HG03520 (cell line): ENCODE measurements around the gene RAPGEF4.
A peak's percentile ranks its signal among the peaks of the same experiment; 100 is the strongest.

Source experiments
- ATAC-seq: cut with Tn5 transposase; IDR thresholded peaks from one replicate; pipeline ENCODE4 v1.9.1; 2021; ENCODE audit warnings: mild to moderate bottlenecking, moderate library complexity; ENCODE audit not compliant: unreplicated experiment

The RAPGEF4 gene

DNA sequence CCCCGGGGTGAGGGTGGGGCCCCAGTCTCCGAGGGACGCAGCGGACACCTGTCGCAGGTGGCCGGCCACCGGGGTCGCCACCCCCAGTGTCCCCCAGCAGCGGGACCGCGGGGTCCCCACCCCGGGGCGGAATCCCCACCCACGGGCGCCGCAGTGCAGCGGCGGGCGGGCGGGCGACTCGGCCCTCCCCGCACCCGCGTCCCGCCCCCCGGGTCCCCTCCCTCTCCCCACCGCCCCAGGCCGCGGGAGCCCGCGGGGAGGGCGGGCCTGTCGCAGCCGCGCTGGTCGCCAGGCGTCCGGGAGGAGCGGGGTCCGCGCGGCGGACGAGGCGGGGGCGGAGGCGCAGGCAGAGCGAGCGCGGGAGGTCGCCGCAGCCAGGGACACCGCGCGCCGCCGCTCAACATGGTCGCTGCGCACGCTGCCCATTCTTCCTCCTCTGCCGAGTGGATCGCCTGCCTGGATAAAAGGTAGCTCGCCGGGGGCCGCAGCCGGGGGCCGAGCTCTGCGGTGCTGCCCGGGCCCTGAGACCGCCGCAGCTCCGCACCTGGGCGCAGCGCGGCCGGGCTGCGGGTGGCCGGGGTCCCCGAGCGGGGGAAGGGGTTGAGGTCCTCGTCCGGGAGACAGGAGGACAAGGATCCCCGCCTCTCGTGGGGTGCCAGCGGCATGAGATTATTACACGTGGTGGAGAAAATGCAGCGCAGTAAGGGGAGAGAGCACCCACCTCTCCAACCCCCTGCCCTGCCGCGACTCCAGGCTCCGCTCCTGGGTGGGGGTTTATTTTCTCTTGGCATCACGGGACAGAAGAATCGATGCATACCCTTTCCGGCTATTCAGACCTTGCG is at the start of gene RAPGEF4:
RAPGEF4 (plus strand) TSS at position 264 of the 842 bp plus-strand sequence; CDS start at position 403, 139 bp downstream.
- no peak for ATAC-seq

DNA sequence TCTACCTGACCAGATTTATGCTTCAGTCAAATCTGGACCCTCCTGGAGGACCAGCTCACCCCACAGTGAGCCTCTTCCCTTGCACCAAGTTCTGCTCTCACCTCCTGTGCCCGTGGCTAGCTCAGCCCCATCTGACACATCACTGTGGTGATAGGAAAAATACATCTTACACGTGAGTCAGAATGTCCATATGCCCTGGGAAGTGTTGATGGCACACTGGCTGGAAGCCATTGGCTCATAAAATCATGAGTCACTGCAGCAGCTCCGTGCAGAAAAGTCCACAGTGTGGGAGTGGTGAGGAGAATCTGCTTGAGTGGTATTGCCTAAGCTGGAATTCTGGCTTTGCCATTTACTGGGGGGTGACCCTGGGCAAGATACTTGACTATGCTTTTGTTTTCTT is 42.6 kb upstream of the RAPGEF4 start:
- no peak for ATAC-seq

DNA sequence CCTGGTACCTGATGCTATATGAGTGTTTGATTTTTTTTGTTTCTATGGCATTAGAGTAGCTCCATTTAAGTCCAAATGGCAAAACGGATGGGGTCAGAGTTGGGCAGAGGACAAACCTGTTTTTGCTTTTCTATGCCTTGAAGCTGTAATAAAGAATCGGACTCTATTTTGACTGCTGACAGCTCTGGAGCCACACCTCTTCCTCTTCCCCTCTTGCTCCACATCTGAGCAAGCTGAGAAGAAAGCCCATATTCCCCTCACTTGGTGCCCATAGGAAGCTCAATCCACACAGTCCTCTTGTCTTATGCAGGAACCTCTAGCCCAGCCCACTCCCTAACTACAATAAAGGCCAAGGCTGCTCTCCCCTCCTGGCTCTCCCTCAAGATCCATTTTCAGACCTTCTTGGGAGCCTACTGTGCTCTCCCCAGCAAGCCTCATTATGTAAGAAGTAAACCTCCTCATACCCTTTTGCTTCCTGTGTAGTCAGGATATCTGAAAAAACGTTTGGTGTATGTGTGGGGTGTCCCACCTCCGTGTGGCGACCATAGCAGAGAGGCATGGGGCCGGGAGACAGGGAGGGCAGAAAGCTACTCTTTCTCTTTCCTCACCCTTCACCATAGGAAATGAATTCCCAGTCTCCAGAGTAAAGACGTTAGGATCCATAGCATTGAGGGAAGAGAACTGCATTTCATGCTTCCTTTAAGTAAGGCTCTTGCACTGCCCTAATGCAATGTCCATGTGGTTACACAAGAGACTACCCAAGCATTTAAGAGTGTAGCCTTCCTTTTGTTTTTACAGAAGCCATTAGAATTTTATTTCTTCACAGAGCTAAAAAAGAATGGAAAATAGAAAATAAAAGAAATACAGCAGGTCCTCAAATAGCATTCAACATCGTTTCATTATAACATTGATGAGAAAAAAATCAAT is 41.9 kb upstream of the RAPGEF4 start:
- ATAC-seq: no peak

DNA sequence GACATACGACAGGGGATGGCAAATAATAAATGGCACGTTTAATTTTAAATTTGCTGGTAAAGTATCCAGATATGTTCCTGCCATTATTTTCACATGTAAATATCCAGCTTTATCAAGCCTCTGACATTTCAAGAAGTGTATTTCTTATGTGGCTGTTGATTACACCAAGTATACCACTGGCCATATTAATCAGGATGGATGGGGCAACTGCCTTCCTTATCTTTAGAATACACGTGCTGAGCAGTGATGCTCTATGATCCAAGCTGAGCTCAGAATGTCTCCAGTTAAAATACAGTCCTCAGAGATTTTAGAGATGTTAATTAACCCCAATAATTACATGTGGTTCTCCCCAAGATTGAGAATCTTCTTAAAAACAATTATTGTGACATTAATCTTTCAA is 38.3 kb upstream of the RAPGEF4 start:
- no peak for ATAC-seq

DNA sequence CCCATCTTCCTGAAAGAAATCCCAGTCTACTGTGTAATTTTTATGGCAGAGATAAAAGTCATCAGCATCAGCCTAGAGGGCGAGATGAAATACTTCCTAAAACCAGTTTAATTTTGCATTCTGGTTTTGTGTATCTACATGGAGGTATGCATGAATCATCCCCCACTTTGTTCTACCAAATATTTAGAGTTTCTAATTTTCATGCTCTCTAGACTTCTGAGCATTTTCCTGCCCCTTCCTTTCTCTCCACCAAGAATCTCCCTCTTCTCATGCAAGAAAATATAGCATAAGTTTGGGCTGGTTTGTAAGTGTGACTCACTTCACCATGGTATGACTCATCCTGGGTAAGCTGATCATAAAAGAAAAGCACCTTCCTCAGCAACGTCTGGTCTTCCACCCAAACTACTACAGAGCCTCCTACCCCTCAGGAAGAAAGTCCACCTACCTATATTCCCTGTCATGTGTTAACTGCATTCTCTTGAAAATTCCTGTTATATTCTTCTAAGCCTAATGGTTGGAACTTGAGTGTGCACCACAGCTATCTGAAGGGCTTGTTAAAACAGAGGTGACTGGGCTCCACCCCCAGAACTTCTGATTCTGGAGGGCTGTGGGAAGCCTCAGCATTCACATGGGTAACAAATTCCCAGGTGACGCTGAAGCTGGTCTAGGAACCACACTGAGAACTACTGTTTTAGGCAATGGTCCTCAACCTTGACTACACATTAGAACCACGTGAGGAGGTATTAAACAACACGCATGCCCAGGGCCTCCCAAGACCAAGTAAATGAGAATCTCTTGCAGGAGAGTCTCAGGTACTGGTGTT is 37.4 kb upstream of the RAPGEF4 start:
- ATAC-seq: peak; percentile 61

DNA sequence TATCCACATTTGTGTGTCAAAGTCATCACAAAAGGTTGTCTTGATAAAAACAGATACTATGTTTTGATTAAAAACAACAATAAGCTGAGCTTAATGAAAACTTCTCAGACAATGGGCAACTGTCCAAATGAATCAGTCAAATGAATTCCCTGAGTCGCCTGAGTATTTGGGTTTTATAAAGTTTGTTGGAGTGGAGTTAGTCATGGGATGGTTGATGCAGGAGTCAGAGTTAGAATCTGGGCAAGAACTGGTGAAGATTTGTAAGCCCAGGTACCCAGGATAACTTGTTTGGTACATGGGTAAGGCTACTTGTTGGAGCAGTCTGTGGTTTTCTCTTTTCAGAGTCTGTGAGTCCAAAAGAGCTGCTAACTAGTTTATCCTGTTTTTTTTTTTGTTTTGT is 34.4 kb upstream of the RAPGEF4 start:
- ATAC-seq: no peak

DNA sequence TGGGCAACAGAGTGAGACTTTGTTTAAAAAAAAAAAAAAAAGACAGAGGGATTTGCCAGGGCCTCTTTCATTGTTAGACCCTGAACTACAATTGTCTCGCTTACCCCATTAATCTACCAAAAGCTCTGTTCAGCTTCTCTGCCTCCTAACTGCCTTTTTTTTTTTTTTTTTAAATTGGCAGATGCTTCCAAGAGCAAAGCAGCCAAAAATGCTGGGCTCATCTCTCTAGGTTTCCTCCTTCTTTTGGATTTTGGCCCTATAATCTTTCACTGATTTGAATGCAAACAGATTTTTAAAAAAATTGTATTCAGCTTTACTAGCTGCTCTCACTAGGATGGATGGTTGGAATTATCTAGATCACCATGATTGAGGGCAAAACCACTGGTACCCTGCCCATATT is 33.2 kb upstream of the RAPGEF4 start:
- no peak for ATAC-seq

DNA sequence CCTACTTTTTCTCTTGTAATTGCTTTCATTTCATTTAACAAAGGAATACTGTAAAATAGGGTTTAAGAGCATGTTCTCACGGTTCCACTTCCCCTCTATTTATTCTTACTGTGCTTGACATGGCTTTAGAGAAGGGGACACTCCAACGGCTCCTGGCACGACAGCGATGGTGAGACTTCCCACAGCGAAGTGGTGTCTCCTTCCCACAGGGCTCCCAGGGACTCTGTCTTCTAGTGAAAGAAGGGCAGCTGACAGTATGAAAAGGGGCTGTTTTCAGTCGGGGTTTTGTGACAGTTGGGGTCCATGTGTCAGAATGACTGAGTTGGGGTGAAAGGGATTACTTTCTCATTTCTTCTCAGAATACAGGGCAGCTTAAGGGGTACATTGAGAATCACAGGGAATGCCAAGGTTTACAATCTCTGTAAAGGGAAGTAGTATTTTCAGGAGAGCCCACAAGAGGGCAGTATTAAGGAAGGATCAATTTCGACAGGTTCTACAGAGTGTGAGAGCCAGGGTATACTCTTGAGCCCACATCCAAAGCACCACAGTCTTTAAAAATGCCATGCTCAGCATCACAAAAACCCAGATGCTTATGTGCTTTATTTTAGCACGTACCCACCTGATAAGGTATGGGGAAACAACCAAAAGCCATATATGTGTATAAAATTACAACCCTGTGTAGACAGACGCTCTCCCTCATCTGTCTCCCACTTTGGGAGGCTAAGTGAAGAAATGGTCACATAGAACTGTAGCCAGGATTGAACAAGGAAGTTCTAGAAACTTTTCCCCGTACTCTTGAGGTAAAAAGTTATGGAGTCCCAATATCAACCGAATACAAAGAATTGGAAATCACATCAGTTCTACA is 31.3 kb upstream of the RAPGEF4 start:
- ATAC-seq: no peak

DNA sequence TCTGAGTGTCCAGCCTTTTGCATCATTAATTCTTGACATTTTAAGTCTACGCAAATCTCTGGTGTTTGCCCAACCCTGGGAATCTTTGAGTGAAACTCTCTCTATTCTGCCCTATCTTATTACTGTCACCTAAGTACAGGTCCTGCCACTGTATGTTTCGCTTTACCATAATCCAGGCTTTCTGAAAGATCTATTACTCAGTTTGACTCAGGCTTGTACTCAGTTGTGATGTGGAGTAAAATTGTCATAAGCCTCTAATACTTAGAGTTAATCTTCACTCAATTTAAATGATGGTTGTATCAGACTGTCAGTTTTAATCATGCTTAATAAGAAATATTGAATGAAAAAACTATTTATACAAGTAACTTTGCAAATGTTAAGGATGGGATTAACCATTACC is 30.3 kb upstream of the RAPGEF4 start:
- ATAC-seq: no peak

DNA sequence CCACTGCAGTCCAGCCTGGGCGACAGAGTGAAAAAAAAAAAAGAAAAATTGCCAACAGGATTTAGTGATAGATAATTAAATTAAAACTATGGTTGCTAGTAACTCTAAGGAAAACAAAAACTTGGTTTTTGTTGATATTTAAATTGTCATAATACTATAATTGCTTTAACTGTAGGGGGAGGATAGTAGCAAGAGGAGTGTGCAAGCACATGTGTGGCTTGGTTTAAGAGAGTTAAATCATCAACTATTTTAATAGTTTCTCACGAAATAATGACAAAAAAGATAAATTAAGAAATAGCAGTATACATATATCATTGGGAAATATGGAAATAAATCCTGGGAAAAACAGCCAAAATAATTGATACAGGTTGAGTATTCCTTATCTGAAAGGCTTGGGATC is 27.4 kb upstream of the RAPGEF4 start:
- no peak for ATAC-seq

DNA sequence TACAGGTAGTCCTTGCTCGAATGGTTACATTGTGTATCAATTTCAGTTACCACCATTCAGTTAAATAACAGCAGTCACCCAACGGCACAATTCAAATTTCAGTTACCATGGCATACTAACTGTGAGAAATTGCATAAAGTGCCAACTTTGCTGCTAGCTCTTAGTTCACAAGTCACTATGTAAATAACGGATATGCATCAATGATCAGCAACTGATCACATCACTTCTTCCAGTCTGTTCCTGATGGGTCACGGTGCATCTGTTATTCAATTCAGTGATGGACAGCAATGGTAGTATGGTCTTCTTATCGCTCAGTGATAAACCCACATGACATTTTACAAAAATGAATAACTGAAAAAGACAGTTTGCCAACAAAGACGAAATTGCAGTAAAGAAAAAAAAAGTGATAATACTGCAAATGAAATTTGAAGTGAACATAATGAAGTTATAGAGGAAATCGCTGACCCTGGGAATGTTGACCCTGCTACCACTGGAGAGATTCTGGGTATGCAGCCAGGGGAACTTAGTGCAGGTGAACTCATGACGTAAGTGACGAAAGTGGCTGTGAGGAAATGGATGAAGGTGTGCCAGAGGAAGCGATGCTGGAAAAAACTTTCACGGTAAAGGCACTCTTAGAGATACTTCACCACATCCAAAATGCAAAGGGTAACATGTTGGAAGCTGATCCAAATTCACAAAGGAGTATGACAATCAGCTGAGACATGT is 25.9 kb upstream of the RAPGEF4 start:
- ATAC-seq: no peak

DNA sequence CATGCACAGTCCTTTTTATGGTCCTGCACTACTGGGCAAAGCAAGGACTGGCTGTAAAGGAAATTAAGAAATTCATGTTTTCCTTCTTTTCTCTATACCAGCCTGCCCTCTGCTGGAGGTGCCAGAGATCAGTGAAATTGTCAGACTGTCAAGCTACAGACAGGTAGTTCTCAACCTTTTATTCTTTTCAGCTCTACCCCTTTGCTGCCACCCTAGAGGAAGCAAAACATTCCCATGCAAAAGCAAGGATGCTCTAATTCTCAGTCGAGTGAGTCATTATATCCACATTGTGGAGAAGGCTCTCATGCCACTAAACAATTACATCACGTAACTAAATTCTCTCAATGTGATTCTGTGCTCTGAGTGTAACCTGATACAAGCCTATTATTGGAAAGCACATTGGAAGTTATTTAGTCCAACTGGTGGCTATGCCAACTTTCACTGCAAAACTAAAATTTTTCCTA is 25.0 kb upstream of the RAPGEF4 start:
- no peak for ATAC-seq

DNA sequence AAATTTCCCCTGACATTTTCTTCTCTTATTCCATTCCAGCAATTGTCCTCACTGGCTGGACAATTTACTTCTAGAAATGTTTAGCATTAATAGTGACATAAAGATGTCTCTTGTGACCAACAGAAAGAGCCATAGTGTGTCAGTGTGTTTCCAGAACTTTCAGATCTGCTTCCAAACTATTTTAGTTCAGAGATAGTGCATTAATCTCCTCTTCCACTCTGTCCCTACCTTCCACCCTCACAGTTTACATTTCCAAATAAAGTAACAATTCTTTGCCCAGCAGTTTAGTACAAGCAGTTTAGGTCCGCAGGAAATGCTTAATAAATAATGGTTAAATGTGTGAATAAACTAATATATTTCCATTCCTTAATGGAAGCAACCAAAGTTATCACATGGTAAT is 24.5 kb upstream of the RAPGEF4 start:
- no peak for ATAC-seq

DNA sequence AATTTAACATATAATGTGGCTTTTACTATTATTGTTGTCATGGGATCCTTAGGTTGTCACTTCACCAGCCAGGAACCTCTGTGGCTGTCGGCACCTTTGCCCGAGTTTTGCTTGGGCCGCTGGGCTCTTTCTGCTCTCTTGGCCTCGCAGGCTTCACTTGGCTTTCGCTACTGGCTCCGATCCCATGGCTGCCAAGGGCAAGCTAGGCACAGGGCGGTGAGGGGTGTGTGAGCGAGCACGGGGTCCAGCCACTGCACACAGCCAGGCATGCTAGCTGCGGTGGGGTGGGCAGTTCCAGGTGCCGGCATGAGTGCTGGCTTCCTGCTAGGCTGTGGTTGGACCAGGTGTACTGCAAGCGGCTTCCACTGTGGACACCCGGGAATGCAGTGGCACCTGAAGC is 23.4 kb upstream of the RAPGEF4 start:
- no peak for ATAC-seq

DNA sequence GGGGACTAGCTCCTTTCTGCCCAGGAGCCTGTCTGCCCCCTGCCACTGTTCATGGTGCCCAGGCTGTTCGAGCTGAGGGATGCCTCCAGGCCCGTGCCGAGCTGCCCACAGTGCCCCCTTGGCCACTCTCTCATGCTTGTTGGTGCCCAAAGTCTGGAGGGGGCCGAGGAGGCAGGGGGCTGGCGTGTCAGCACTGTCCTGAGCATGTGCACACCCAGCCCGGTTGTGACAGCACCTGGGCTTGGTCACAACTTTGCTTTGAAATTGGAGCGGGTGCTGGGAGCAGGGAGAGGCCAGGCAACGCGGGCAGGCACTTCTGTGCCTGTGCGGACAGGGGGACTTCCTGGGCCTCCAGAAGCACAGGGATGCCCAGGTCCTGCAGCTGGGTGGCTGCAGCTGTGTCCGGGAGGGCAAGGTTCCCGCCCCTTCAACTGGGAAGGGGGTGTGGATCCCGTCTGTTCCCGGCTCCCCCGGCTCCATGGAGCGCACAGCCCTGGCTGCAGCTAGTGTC is 22.2 kb upstream of the RAPGEF4 start:
- ATAC-seq: no peak

DNA sequence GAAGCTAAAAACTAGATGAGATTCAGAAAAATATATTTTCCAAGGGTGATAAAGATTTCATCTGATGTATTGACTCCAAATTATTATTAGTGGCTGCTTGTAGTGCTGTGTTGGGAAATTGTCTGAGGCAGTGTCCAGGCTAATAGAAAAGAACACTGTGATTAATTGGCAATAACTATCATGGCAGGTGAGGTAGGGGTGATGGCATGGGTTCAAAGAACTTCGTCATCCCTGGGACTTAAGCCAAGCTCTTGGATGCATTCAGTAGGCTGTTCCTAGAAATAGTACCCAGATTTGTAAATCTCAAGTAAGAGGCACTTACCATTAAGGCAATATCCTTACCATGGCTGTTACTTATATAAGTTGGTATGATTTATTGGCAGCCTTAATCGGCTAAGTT is 13.2 kb upstream of the RAPGEF4 start:
- no peak for ATAC-seq

DNA sequence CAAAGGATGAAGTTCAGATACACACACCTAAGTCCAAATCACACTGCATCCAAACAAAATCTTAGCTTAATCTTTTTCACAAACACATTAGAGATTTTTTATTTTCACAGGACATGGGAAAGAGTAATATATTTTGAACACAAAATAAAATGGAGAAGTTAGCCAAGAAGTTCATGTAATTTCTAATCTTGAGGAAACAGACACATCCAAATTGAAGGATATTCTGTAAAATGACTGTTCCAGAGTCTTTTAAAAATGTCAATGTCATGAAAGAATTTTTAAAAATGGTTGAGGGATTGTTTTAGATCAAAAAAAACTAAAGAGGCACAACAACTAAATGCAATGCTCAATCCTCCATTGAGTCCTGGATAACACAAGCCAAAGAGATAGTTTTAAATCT is 12.4 kb upstream of the RAPGEF4 start:
- no peak for ATAC-seq

DNA sequence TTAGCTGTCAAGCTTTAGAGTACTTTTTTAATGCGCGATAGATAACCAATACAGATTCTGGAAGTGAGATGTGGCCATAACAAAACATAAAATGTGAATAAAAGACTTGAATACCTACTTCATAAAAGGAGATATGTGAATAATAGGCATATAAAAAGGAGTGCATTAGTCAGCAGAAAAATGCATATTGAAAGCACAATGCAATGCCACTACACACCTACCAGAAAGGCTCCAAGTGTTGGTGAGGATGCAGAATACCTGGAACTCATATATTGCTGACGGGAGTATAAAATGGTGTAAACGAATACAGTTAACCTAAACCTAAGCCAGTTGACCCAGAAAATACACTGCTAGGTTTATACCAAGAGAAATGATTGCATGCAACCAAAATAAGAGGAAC is 10.9 kb upstream of the RAPGEF4 start:
- no peak for ATAC-seq

DNA sequence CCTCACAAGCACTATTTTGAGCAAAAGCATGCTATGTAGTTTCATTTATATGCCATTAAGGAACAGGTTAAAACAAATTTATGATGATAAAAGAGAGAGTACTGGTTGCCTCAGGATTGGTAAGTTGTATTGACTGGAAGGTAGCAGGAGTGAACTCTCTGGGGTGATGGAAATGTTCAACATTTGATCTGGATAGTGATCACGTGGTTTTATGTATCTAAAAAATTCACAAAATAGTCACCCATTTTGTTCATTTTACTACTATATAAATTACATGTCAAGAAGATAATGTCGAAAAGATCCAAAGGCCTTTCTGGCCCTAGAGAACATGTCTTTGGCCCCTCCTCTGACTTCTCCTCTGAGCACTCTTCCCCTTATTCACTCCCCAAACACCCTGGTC is 10.4 kb upstream of the RAPGEF4 start:
- ATAC-seq: no peak
